Stomach (tissue), 9 donors: ENCODE measurements around the gene CMYA5. TPM values are rescaled to one million over a fixed set of nuclear protein-coding genes. Genes with fewer than 3 reads are reported as not detected.

ENCODE experiments used
- DNase-seq, 2 donors: peaks; one replicate each; pipeline versions ENCODE4 v3.0.0 to v3.0.0-alpha.2; 2013 to 2019
- H3K27ac ChIP-seq, 5 donors: fragments of 200-600 bp in 4 of 5; sonication (generic) in 4 of 5; one replicate each; pipeline ENCODE4 v1.5.1; 2013 to 2019; ENCODE audit warnings: mild to moderate bottlenecking in 1 of 5, moderate library complexity in 1 of 5
- H3K27me3 ChIP-seq, 3 donors: fragments of 200-600 bp; sonication (generic); one replicate each; pipeline ENCODE4 v1.5.1; 2017 to 2019; ENCODE audit warnings: mixed run types in 1 of 3
- H3K36me3 ChIP-seq, 4 donors: fragments of 200-600 bp; sonication (generic); 1 replicate in 3 of 4; 2 replicates in 1 of 4; pipeline ENCODE4 v1.5.1; 2016 to 2019
- H3K4me1 ChIP-seq, 4 donors: fragments of 200-600 bp; sonication (generic); one replicate each; pipeline ENCODE4 v1.5.1; 2016 to 2019
- H3K4me3 ChIP-seq, 4 donors: fragments of 200-600 bp; sonication (generic) in 3 of 4; one replicate each; pipeline ENCODE4 v1.5.1; 2016 to 2019; ENCODE audit warnings: mild to moderate bottlenecking in 1 of 4
- H3K9me3 ChIP-seq, 4 donors: fragments of 200-600 bp; sonication (generic); one replicate each; pipeline ENCODE4 v1.5.1; 2016 to 2019
- EP300 ChIP-seq: sonication (generic); formaldehyde crosslinking; IDR thresholded peaks from one replicate; pipeline ENCODE4 v1.6.1; 2017; ENCODE audit warnings: antibody characterized with exemption
- POLR2A ChIP-seq, 4 donors: fragments of 450-650 bp; IDR thresholded peaks; one replicate each; pipeline ENCODE4 v1.6.1; 2016; ENCODE audit warnings: antibody characterized with exemption in 4 of 4, control low read depth in 2 of 4, mild to moderate bottlenecking in 1 of 4, moderate library complexity in 1 of 4
- POLR2AphosphoS5 ChIP-seq, 3 donors: sonication (generic); formaldehyde crosslinking; IDR thresholded peaks; one replicate each; pipeline ENCODE4 v1.6.1; 2016; ENCODE audit warnings: antibody characterized with exemption in 3 of 3
- WGBS, 5 donors: extraction: QIAGEN DNeasy Blood & Tissue Kit in 3 of 5; methylation state at CpG; one replicate each; pipeline versions ENCODE4 v1.1.5 to v1.1.7; 2013 to 2018; 5-methylcytosine and 5-hydroxymethylcytosine counted together
- intact Hi-C: fragments of 100-400 bp; cut with DNase I; formaldehyde crosslinking; loops from one replicate; pipeline ENCODE4 v1.15.1; 2023; ENCODE audit warnings: low total_unique reads
- polyA plus RNA-seq, 3 donors: library from polyadenylated mRNA; stranded (reverse); fragments of 200-250 nt; gene quantifications; one replicate each; pipeline ENCODE4 v1.2.3, GENCODE V29; 2013
- total RNA-seq, 5 donors: library from RNA; depleted of rRNA; stranded (reverse); fragments of >200 nt; gene quantifications; one replicate each; pipeline versions ENCODE4 v1.1.0 to v1.2.3, GENCODE V29; 2014 to 2016
- TF ChIP-seq, protein P1 (sequence below), 7 experiments: fragments of 450-650 bp in 4 of 7; fragments of 200-600 bp in 3 of 7; sonication (generic) in 3 of 7; IDR thresholded peaks; one replicate each; pipeline ENCODE4 v1.5.1; 2016 to 2019; ENCODE audit warnings: antibody characterized with exemption in 7 of 7, control low read depth in 2 of 7, mild to moderate bottlenecking in 1 of 7
- donor health status: healthy with polysubstance abuse.
- donor health status: Bipolar disorder and iron deficiency.
- donor health status: healthy.

The CMYA5 gene
- total and polyA plus RNA-seq, 8 donors = under 0.01 to 13.8 (median 3.4) TPM

DNA sequence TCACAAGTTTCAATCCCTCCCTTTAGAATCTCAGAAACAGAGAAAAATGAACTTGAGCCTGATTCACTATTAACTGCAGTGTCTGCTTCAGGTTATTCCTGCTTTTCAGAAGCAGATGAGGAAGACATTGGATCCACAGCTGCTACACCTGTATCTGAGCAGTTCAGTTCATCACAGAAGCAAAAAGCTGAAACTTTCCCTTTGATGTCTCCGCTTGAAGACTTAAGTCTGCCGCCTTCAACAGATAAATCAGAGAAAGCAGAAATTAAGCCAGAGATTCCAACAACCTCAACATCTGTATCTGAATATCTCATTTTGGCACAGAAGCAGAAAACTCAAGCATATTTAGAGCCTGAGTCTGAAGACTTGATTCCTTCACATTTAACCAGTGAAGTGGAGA, 42.1 kb downstream of the CMYA5 start:
- Histone ChIP-seq H3K27me3 (no peaks in the 10 kb centered on the region), H3K27ac (no peak overlapping the region), H3K9me3 (peaks cover 0 to 13% (median 0%) of the 10 kb centered on the region in 4 donors), H3K4me3 (no peak overlapping the region), H3K36me3 (peaks cover 0 to 5% (median 0%) of the 10 kb centered on the region in 4 donors), H3K4me1 (no peaks in the 10 kb centered on the region)
- TF ChIP-seq, protein P1, sequence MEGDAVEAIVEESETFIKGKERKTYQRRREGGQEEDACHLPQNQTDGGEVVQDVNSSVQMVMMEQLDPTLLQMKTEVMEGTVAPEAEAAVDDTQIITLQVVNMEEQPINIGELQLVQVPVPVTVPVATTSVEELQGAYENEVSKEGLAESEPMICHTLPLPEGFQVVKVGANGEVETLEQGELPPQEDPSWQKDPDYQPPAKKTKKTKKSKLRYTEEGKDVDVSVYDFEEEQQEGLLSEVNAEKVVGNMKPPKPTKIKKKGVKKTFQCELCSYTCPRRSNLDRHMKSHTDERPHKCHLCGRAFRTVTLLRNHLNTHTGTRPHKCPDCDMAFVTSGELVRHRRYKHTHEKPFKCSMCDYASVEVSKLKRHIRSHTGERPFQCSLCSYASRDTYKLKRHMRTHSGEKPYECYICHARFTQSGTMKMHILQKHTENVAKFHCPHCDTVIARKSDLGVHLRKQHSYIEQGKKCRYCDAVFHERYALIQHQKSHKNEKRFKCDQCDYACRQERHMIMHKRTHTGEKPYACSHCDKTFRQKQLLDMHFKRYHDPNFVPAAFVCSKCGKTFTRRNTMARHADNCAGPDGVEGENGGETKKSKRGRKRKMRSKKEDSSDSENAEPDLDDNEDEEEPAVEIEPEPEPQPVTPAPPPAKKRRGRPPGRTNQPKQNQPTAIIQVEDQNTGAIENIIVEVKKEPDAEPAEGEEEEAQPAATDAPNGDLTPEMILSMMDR (IDR thresholded peaks at IDR 0.05) = no peak
- TF ChIP-seq POLR2AphosphoS5 (IDR thresholded peaks at IDR 0.05) (no peak), POLR2A (IDR thresholded peaks at IDR 0.05) (no peak), EP300 (no peak)
- DNase-seq = no peak
- 84 to 96% (median 94%) methylated on average over 2 of the region's 2 CpGs for whole genome bisulfite sequencing, 5 donors
- intact Hi-C loops = no loop called here

DNA sequence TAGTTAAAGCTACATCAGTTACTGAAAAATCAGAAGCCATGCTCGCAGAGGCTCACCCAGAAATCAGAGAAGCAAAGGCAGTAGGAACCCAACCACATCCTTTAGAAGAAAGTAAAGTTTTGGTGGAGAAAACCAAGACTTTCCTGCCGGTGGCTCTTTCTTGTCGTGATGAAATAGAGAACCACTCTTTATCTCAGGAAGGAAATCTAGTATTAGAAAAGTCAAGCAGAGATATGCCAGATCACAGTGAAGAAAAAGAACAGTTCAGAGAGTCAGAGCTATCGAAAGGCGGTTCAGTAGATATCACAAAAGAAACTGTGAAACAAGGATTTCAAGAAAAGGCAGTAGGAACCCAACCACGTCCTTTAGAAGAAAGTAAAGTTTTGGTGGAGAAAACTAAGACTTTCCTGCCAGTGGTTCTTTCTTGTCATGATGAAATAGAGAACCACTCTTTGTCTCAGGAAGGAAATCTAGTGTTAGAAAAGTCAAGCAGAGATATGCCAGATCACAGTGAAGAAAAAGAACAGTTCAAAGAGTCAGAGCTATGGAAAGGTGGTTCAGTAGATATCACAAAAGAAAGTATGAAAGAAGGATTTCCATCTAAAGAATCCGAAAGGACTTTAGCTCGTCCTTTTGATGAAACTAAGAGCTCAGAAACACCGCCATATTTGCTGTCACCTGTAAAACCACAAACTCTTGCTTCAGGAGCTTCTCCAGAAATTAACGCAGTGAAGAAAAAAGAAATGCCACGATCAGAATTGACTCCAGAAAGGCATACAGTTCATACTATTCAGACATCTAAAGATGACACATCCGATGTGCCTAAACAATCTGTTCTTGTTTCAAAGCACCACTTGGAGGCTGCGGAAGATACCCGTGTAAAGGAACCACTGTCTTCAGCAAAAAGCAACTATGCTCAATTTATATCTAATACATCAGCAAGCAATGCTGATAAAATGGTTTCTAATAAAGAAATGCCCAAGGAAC, 47.2 kb downstream of the CMYA5 start:
- no peak overlapping the region for H3K4me3 ChIP-seq
- H3K27ac ChIP-seq = no peak overlapping the region
- H3K9me3 ChIP-seq = peaks cover 0 to 13% (median 0%) of the 10 kb centered on the region in 4 donors
- H3K4me1 ChIP-seq = no peaks in the 10 kb centered on the region
- no peaks in the 10 kb centered on the region for H3K36me3 ChIP-seq
- WGBS, 5 donors = 74 to 79% (median 78%) methylated on average over 14 of the region's 14 CpGs
- intact Hi-C loops = no loop called here
- TF ChIP-seq POLR2AphosphoS5 (IDR thresholded peaks at IDR 0.05) (no peak), EP300 (no peak)
- TF ChIP-seq, protein P1 (IDR thresholded peaks at IDR 0.05) = no peak
- no peaks in the 10 kb centered on the region for H3K27me3 ChIP-seq
- peak in 1 of 2 donors; percentile 11 for DNase-seq

DNA sequence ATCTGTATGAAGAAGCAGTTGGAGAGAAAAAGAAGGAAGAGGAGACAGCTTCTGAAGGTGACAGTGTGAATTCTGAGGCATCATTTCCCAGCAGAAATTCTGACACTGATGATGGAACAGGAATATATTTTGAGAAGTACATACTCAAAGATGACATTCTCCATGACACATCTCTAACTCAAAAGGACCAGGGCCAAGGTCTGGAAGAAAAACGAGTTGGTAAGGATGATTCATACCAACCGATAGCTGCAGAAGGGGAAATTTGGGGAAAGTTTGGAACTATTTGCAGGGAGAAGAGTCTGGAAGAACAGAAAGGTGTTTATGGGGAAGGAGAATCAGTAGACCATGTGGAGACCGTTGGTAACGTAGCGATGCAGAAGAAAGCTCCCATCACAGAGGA, 48.7 kb downstream of the CMYA5 start:
- H3K27ac ChIP-seq = no peak overlapping the region
- no peaks in the 10 kb centered on the region for H3K27me3 ChIP-seq
- H3K36me3 ChIP-seq = no peaks in the 10 kb centered on the region
- DNase-seq = no peak
- TF ChIP-seq EP300 (no peak), POLR2A (IDR thresholded peaks at IDR 0.05) (no peak), POLR2AphosphoS5 (IDR thresholded peaks at IDR 0.05) (no peak)
- TF ChIP-seq, protein P1 (IDR thresholded peaks at IDR 0.05) = no peak
- peaks cover 0 to 13% (median 0%) of the 10 kb centered on the region in 4 donors for H3K9me3 ChIP-seq
- H3K4me3 ChIP-seq = no peak overlapping the region
- H3K4me1 ChIP-seq = no peaks in the 10 kb centered on the region
- WGBS, 5 donors = 86 to 92% (median 88%) methylated on average over 5 of the region's 5 CpGs
- intact Hi-C loops = no loop called here

DNA sequence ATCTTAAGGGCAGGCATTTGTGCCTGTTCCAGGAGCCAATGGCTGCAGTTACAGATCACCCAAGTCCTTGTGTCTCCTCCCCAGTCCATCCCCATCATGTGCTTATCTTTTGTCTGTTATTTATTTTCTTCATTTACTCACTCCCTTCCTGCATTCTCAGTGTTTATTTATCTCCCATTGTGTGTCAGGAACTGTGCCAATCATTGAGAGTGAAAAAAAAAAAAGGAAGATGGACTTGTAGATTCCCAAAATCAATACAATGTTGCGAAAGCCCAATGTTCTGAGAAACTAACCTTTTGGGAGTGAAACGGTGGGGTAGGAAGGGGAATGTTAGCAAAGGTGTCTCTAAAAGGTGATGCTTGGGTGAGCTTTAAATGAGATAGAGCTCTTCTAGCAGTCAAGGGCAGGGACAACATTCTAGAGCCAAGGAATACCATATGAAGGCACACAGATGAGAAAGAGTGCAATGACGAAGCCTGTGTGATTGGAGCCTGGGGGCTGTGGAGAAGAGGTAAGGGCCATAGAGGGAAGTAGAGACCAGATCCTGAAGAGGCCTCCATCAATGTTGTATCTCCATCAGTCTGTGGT, 53.0 kb downstream of the CMYA5 start:
- H3K4me1 ChIP-seq = no peaks in the 10 kb centered on the region
- 76 to 82% (median 80%) methylated on average over 3 of the region's 3 CpGs for WGBS, 5 donors
- intact Hi-C loops = no loop called here
- DNase-seq = no peak
- H3K27me3 ChIP-seq = no peaks in the 10 kb centered on the region
- H3K4me3 ChIP-seq = no peak overlapping the region
- TF ChIP-seq POLR2A (IDR thresholded peaks at IDR 0.05) = no peak
- TF ChIP-seq, protein P1 (IDR thresholded peaks at IDR 0.05) = no peak
- TF ChIP-seq EP300 = no peak
- no peak for TF ChIP-seq POLR2AphosphoS5 (IDR thresholded peaks at IDR 0.05)
- peaks cover 0 to 13% (median 0%) of the 10 kb centered on the region in 4 donors for H3K36me3 ChIP-seq
- H3K9me3 ChIP-seq = no peaks in the 10 kb centered on the region
- H3K27ac ChIP-seq = no peak overlapping the region
